Fibroblast of lung (primary cell): Measurements from ENCODE around the gene TMPRSS13. TPM values are rescaled to one million over a fixed set of nuclear protein-coding genes. Genes with fewer than 3 reads are reported as not detected.

Experiments
- DNase-seq, 2 donors: peaks; one replicate each; pipeline versions ENCODE4 v3.0.0 to v3.0.0-alpha.2; 2010; ENCODE audit warnings: low read depth in 2 of 2
- H2AFZ ChIP-seq: 2 replicates; pipeline ENCODE4 v1.5.1; 2012; ENCODE audit warnings: low read length, control low read depth, inconsistent platforms
- H3K27ac ChIP-seq: 2 replicates; pipeline ENCODE4 v1.5.1; 2011; ENCODE audit warnings: low read length, control low read depth; ENCODE audit not compliant: insufficient read depth
- H3K27me3 ChIP-seq: 2 replicates; pipeline ENCODE4 v1.5.1; 2011; ENCODE audit warnings: mild to moderate bottlenecking, low read length; ENCODE audit not compliant: control insufficient read depth, insufficient read depth
- H3K36me3 ChIP-seq: 2 replicates; pipeline ENCODE4 v1.5.1; 2011; ENCODE audit warnings: low read length; ENCODE audit not compliant: control insufficient read depth, insufficient read depth
- H3K4me1 ChIP-seq: 2 replicates; pipeline ENCODE4 v1.5.1; 2011; ENCODE audit warnings: low read length; ENCODE audit not compliant: control insufficient read depth, insufficient read depth; ENCODE audit errors: extremely low read depth
- H3K4me2 ChIP-seq: 2 replicates; pipeline ENCODE4 v1.5.1; 2011; ENCODE audit warnings: low read length, control low read depth; ENCODE audit not compliant: insufficient read depth; ENCODE audit errors: extremely low read depth
- H3K4me3 ChIP-seq, 4 experiments: fragments of 200-600 bp in 1 of 4; sonication (generic) in 1 of 4; replicated peaks in 1 of 4; 2 replicates each; pipeline ENCODE4 v1.5.1; 2011 to 2016; ENCODE audit warnings: low read length in 4 of 4, low read depth in 3 of 4, mild to moderate bottlenecking in 3 of 4, control low read depth in 2 of 4, inconsistent platforms in 1 of 4, mixed read lengths in 1 of 4; ENCODE audit not compliant: insufficient read depth in 1 of 4; ENCODE audit errors: control extremely low read depth in 1 of 4
- H3K79me2 ChIP-seq: 2 replicates; pipeline ENCODE4 v1.5.1; 2012; ENCODE audit warnings: mild to moderate bottlenecking, low read length, inconsistent platforms; ENCODE audit not compliant: control insufficient read depth, insufficient read depth
- H3K9ac ChIP-seq: 2 replicates; pipeline ENCODE4 v1.5.1; 2011; ENCODE audit warnings: mild to moderate bottlenecking, low read length, control low read depth; ENCODE audit not compliant: insufficient read depth
- H3K9me3 ChIP-seq: 2 replicates; pipeline ENCODE4 v1.5.1; 2012; ENCODE audit warnings: low read depth, low read length; ENCODE audit not compliant: control insufficient read depth, insufficient read depth
- H4K20me1 ChIP-seq: 2 replicates; pipeline ENCODE4 v1.5.1; 2011; ENCODE audit warnings: low read length; ENCODE audit not compliant: control insufficient read depth, insufficient read depth; ENCODE audit errors: extremely low read depth
- CTCF ChIP-seq, 2 donors: IDR thresholded peaks in 1 of 2; conservative IDR thresholded peaks in 1 of 2; 1 replicate in 1 of 2; 2 replicates in 1 of 2; pipeline ENCODE4 v1.5.1; 2011 to 2012; ENCODE audit warnings: low read length in 2 of 2, control low read depth in 1 of 2, inconsistent platforms in 1 of 2, low read depth in 1 of 2, mild to moderate bottlenecking in 1 of 2
- EZH2 ChIP-seq: IDR thresholded peaks from 2 replicates; pipeline ENCODE4 v1.5.1; 2012; ENCODE audit warnings: low read length, control low read depth, mild to moderate bottlenecking; ENCODE audit errors: missing control alignments
- polyA plus RNA-seq, 2 donors: library from polyadenylated mRNA; depleted of rRNA in 1 of 2; stranded (reverse) in 1 of 2; unstranded in 1 of 2; fragments of >200 nt; gene quantifications; 2 replicates each; pipeline ENCODE4 v1.2.1, GENCODE V29; 2011 to 2012; ENCODE audit warnings: missing spikeins in 1 of 2
- total RNA-seq: library from RNA; depleted of rRNA; stranded (reverse); fragments of >200 nt; gene quantifications from 2 replicates; pipeline ENCODE4 v1.2.1, GENCODE V29; 2014

The TMPRSS13 gene
- total and polyA plus RNA-seq, 2 donors (not counting 1 experiment from before 2014, with no cell fraction given) = not detected

- no peak overlapping the region for H2AFZ ChIP-seq
- H3K27me3 ChIP-seq = peaks cover 2% of the 10 kb centered on the region
- H3K4me2 ChIP-seq = no peak overlapping the region
- no peaks in the 10 kb centered on the region for H3K36me3 ChIP-seq
- H3K9ac ChIP-seq = no peak overlapping the region
- no peak for DNase-seq
- no peaks in the 10 kb centered on the region for H3K4me1 ChIP-seq
- no peaks in the 10 kb centered on the region for H4K20me1 ChIP-seq
- no peak overlapping the region for H3K4me3 ChIP-seq
- H3K79me2 ChIP-seq = no peaks in the 10 kb centered on the region
- H3K9me3 ChIP-seq = no peaks in the 10 kb centered on the region
- TF ChIP-seq CTCF (conservative IDR thresholded peaks at IDR 0.05 in 1 of 2, IDR thresholded peaks at IDR 0.05 in 1 of 2; ENCODE audit: low read depth in 1 of 2, low read length in 2 of 2) = no peak
- TF ChIP-seq EZH2 = no peak
- no peak overlapping the region for H3K27ac ChIP-seq
Measured at GRCh38 chr11:117901601-117902000, 27.6 kb downstream of the TMPRSS13 start.

DNA sequence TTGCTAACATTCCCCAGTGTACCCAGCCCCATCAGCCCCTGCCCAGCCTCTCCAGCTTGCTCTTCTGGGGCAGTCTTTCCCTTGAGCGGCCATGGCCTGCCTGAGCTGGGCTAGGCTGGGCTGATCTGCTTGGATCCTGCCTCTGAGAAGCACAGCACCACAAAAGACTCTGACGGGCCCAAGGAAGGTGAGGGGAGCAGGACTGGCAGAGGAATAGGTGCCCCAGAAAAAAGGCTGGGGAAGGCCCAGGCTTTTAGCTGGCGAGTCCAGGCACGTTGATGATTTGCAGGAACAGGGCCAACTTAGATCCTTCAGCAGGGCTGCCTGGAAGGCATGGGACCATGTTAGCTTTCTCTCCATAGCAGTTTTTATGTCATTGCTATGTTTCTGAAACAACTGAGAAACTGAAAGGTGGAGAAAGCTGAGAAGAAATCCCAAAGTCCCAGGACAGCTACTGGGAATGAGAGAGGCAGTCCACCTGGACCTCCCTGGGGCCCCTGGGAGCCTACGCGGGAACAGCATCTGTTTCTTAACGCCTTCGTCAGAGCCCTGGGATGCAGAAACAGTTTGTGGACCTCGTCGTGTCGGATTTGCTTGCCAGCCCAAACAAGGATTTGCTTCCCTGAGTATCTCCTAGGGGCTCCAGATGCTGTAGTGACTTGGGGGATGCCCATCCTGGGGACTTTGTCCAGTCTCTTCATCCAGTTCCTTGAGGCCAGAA lies 28.3 kb downstream of the TMPRSS13 start:
- TF ChIP-seq EZH2 (no peak), CTCF (conservative IDR thresholded peaks at IDR 0.05 in 1 of 2, IDR thresholded peaks at IDR 0.05 in 1 of 2; ENCODE audit: low read depth in 1 of 2, low read length in 2 of 2) (no peak)
- Histone ChIP-seq H3K79me2 (no peaks in the 10 kb centered on the region), H3K4me3 (no peak overlapping the region), H3K4me1 (no peaks in the 10 kb centered on the region), H3K36me3 (no peaks in the 10 kb centered on the region), H3K27me3 (peaks cover 2% of the 10 kb centered on the region), H3K27ac (no peak overlapping the region), H3K9me3 (no peaks in the 10 kb centered on the region), H3K4me2 (no peak overlapping the region), H4K20me1 (no peaks in the 10 kb centered on the region), H3K9ac (no peak overlapping the region), H2AFZ (no peak overlapping the region)
- DNase-seq = no peak

DNA sequence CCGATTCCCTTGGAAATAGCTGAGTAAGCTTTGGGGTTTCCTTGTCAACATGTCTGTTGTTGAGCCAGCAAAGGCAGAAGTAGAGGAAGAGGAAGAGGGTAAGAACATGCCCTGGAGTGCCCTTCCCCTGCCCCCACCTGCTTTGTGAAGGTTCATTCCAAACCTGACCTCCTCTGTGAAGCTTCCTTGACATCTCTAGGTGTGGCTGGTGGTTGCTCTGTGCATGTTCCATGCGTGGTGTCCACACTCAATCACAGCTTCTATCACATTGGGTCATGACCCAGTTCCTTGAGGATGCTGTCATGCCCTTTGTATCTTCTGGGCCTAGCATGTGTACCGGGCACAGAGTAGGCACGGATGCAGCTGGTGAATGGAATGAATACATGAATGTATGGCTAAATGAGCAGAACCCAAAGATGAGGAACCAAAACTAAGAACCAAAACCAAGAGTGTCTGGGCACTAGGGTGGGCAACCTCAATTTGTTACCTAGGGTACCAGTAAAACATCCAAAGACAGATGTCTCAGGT lies 29.0 kb downstream of the TMPRSS13 start:
- Histone ChIP-seq H3K4me2 (no peak overlapping the region), H3K79me2 (no peaks in the 10 kb centered on the region), H4K20me1 (no peaks in the 10 kb centered on the region), H2AFZ (no peak overlapping the region), H3K9ac (no peak overlapping the region), H3K4me1 (no peaks in the 10 kb centered on the region), H3K9me3 (no peaks in the 10 kb centered on the region), H3K27ac (no peak overlapping the region), H3K27me3 (peaks cover 2% of the 10 kb centered on the region), H3K36me3 (no peaks in the 10 kb centered on the region), H3K4me3 (no peak overlapping the region)
- TF ChIP-seq CTCF (conservative IDR thresholded peaks at IDR 0.05 in 1 of 2, IDR thresholded peaks at IDR 0.05 in 1 of 2; ENCODE audit: low read depth in 1 of 2, low read length in 2 of 2) (no peak), EZH2 (no peak)
- DNase-seq = no peak
